GM19043 (cell line): ENCODE measurements around the gene RASSF8.

Source experiments
- ATAC-seq: cut with Tn5 transposase; IDR thresholded peaks from one replicate; pipeline ENCODE4 v1.9.1; 2021; ENCODE audit warnings: low read depth; ENCODE audit not compliant: unreplicated experiment

Gene RASSF8

GRCh38 chr12:25990495-25990894, 32.0 kb downstream of the RASSF8 start:
- ATAC-seq: no peak

DNA sequence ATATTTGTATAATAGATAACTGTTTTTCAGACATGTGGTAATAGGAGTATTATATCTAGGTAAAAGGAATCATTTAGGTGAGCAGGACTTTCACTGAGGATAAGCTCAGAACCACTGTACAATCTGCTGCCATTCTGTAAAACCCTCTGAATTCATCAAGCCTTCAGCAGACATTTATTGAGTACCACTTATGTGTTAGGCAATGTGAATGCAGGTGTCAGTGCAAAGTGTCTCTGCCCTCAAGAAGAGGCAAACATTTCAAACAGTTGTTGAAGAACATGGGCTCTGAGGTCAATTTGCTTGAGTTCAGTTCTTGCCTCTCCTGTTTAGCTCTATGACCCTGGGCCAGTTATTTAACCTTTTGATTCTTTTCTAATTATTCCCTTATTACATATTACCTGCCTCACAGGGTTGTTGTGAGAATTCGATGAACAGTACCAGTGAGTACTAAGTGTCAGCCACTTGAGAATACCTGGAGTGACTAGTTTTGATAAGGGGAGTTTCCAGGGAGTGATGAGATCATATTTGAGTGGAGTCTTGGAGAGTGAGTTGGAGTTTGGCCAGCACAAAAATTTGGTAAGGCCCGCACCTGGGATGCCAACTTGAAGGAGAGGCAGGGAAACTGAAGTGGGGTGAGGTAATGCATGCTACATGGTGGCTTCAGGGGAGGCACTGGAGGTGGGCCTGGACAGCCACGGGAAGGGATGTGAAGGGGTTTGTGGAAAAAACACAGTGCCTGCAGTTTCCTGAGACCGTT, 33.7 kb downstream of the RASSF8 start:
- no peak for ATAC-seq

- no peak for ATAC-seq
These were observed 35.6 kb downstream of the RASSF8 start for GRCh38 chr12:25993901-25994651.

DNA sequence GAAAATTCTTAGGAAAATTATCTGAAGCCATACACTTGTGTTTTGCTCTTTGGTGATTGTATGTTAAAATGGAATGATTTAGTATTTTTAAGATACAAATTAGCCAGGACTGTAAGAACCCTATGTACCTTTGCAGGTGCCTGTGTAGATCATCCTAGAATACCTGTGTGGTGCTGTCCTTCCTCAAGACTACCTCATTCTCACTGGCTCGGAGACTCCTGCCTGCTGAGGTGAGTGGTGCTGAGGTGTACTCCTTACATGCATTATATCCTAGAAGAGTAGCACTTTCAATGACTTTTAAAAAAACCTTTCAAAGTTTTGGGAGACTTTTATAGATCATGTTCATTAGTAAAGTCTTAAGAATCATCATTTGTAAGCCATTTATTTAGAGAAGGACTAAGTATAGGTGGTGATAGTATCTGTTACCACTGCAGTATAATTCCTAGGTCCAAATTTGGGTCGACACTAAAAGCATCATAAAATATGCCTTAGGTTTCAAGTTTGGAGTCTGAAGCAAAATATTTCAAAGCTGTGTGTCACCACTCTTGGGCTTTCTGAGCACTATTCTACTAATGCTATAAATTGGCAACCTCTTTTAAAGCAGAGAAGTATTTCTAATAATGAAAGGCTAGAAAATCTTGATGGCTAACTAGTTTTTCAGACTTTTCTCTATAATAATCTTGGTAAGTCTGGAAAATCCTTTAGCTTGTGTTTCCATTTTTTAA, 36.6 kb downstream of the RASSF8 start:
- no peak for ATAC-seq

DNA sequence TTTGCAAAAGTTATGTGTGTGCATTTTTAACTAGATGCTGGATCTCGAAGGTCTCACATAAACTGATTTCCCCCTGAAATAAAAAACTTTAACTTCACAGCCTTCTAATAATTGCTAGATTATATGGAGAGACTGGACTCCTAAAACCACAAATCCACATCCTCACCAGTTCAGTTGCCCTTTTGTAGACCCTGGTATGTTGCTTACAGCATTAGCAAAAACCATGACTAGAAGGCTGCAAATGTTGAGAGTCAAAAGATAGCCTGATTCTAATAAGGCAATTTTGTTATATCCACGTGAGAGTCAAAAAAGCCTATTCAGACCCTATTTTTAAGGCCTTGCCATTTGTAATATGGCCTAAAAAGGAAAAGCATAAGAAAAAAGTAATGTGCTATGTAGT, 37.4 kb downstream of the RASSF8 start:
- no peak for ATAC-seq

- no peak for ATAC-seq
These were observed 38.2 kb downstream of the RASSF8 start for GRCh38 chr12:25996677-25997076.

- no peak for ATAC-seq
These were observed 38.9 kb downstream of the RASSF8 start for GRCh38 chr12:25997201-25997963.

DNA sequence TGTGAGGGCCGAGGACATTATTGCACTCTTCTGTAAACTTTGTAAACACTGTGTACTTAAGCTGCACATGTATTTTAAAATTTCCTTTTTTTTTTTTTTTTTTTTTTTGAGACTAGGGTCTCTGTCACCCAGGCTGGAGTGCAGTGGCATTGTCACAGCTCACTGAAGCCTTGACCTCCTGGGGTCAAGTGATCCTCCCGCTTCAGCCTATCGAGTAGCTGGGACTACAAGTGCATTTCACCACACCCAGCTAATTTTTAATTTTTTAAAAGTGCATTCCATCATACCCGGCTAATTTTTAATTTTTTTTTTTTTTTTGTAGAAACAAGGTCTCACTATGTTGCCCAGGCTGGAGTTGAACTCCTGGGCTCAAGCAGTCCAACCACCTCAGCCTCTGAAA, 42.4 kb downstream of the RASSF8 start:
- ATAC-seq: no peak

DNA sequence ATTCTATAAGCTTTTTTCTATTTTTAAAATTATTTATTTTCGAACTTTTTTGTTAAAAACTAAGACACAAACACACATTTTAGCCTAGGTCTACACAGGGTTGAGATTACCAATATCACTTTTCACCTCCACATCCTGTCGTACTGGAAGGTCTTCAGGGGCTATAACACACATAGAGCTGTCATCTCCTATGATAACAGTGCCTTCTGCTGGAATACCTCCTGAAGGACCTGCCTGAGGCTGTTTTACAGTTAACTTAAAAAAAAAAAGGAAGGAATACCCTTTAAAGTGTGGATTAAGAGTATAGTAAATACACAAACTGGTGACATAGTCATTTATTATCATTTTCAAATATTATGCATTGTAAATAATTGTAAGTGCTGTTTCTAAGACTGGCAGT, 43.0 kb downstream of the RASSF8 start:
- ATAC-seq: no peak

DNA sequence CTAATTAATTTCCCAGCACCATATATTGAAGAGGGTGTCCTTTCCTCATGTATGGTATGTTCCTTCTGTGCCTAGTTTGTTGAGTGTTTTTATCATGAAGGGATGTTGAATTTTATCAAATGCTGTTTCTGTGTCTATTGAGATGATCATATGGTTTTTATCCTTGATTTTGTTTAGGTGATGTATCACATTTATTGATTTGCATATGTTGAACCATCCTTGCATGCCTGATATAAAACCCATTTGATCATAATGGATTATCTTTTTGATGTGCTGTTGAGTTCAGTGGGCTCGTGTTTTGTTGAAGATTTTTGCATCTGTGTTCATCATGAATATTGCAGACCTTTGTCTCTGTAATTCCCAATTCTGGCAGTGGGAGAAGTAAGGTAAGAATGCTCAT, 44.6 kb downstream of the RASSF8 start:
- no peak for ATAC-seq

DNA sequence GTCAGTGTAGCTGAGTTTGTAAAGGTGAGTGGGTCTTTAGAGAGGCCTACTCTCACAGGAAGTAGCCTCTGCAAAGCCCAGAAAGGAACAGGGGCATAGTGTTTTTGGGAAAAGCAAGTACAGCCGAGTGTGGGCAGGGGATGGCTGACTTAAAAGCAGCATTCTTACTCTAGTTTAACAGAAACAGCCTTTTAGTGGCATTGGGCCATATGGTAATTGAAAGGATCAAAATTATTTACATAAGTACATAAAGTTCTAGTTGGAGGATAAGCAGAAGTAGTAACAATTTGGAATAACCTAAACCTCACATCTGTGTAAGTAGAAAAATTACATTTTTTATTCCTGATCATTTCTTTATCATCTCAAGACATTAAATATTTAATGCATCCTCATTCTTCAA, 49.1 kb downstream of the RASSF8 start:
- no peak for ATAC-seq

DNA sequence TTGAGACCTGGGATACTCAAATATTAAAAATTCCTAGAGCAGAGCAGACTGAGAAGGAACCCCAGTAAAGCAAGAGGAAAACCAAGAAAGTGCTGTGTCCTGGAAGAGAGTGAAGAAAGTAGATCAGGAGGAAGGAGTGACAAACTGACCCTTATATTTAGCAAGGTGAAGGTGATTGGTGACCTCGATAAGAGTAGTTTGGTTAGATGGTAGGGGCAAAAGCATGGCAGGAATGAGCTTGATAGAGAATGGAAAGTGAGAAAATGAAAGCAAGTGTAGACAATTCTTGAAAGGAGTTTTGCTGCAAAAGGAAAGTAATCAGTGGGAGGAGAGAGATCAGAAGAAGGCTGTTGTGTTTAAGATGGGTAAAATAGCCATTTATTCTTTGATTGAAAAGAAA, 51.1 kb downstream of the RASSF8 start:
- ATAC-seq: no peak

GRCh38 chr12:26010293-26010821, 51.9 kb downstream of the RASSF8 start:
- ATAC-seq: no peak

DNA sequence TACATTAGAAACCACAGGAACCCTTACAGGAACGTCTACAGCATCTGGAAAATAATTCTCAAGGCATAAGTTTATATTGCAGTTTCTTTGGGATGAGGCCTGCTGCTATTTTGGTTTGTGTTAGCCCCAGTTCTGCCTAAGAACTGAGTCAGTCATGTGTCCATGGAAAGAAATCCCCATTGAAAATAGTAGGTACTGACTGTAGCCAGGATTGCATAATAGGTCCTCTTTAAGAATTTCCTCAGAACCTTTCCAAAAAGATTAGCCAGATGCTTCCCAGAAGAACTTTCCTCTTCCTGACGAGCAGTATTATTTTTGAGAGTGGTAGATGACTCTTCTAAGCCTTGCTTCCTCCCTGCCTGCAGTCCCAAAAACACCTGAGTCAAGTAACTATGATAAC, 52.6 kb downstream of the RASSF8 start:
- no peak for ATAC-seq

- no peak for ATAC-seq
These were observed 55.6 kb downstream of the RASSF8 start for GRCh38 chr12:26014085-26014484.

DNA sequence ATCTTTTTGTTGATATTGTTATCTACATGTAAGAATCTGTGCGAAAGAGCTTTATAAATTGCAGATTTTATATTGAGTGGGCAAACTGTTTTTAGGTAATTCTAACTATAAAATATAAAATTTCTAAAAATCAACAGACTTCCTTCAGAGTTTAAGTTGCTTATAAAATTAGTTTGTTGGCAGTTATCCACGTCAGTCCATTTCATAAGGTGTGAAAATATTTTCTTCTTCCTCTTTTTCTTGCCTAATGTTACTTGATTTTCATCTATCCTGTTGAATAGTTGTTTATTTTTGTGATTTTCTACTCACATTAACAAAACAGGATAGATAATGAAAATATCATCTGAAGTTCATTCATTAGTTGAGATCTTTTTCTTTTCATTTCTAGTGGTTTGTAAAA, 58.0 kb downstream of the RASSF8 start:
- ATAC-seq: no peak

DNA sequence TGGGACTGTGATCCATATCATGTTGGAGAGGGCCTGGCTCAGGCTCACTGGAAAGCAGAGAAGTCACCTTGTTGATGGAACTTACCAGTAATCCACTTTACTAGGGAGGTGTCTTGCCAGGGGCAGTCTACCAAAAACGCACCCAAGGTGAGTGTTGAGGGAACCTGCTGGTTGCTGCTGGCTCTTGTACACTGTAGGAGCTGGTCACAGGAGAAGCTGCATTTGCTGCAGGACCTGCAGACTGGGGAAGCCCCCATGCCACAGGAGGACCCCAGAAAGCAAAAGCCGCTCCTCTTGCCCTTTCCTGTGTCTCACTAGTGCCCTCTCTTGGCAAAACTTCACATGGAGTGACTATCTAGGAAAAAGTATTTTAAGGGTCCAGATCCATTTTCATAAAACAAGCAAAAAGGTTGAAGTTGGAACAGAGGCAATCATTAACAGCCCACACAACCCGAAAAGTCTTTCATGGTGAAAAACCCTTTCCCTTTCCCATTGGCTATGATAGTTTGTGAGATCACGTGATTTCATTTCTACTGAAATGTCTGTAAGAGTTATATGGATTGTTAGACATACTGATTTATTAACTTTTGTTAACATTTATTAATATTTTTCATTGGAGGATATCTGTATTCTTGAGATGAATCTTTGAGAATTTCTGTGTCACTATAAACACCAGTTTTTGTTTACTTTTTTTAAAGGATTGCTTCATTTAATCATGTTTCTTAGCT, 59.2 kb downstream of the RASSF8 start:
- no peak for ATAC-seq

- ATAC-seq: no peak
These were observed 60.4 kb downstream of the RASSF8 start for GRCh38 chr12:26018926-26019325.

DNA sequence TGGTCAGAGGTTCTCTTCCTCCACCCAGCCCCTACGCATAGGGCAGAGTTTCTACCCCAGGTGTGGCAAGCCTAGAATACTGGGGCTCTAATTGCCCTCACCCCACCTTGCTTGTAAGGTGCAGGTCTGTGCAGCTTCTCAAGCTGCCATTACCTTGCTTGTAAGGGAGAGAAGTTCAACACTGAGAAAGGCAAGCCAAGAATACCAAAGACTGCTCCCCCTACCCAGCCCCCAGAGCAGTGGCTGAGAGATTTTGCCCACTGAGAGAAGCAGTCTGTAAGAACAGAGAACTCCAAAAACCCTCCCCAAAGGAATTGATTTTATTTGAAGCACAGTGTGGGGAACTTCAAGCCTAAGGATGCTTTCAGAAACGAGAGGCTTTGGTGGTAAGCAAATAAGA, 63.1 kb downstream of the RASSF8 start:
- ATAC-seq: no peak

GRCh38 chr12:26022043-26022442, 63.6 kb downstream of the RASSF8 start:
- no peak for ATAC-seq
